ENCODE data around the gene SHANK1.

The SHANK1 gene

DNA sequence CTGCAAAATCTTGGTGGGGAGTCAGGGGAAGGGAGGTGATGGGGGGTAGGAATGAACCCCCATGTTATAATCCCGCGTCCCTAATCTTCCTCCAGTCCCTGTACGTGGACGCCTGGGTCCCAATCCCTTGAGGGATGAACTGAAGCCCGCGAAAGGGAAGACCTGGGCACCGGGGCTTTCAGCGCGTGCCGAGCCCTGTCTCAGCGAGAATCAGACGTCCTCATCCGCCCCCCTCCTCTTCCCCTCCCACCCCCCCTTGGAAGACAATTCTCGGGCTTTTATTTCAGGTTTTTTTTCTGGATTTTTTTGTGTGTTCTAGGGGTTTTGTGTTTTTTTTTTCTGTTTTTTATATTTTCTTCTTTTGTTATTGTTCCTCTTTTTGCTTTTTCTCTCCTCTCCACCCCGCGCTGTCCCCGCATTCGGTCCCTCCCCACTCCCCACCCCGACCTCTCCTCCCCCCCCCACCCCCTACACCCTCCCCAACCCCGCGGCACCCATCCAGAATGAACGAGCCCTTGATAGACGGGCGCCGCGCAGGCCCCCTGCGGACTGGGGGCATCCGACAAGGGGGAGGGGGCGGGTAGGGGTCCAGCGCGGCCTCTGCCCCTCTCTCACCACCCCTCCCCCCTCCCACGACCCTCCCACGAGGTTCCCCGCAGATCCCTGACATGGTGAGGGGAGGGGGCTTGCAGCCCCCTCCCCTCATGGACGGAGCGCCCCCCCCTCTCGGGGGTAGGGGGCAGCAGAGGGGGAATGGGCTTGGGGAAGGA lies 60.1 kb downstream of the SHANK1 start:
- DNase-seq (ENCODE audit: low spot score) = no peak

DNA sequence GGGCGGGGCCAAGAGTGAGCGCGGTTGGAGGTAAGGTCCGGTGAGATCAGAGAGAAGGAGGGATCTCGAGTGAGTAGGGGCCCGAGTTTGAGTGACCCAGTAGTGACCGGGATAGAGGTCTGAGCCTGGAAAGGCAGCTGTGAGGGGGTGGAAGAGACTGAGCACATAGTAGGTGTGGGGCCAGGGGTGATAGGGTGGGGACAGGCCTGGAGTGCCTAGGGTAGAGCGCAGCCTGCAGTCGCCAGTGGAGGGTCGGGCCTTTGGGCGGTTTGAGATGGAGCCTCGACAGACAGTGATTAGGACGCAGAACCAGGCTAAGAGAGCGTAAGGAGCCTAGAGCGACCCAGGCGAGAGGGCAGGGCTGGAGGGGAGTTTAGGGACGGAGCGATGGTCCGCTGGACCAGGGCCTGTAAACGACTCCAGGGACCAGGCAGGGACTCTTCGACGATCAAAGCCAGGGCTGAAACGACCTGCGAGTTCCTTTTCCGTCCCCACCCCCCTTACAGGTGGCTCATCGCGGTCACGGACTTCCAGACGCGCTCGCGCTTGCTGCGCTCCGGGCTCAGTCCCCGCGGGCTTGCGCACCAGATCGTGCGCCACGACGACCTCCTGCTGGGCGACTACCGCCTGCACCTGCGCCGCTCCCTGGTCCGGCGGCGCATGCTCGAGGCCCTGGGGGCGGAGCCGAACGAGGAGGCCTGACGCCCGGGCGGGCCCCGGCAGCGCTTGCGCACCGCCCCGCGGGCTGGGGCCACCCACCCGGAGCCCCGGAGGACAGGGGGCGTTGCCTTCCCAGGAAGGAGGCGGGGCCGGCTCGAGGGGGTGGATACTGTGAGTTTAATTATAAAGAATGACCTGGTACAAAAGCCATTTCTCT lies 60.9 kb downstream of the SHANK1 start:
- peak; percentile 86 for DNase-seq (ENCODE audit: low spot score)

DNA sequence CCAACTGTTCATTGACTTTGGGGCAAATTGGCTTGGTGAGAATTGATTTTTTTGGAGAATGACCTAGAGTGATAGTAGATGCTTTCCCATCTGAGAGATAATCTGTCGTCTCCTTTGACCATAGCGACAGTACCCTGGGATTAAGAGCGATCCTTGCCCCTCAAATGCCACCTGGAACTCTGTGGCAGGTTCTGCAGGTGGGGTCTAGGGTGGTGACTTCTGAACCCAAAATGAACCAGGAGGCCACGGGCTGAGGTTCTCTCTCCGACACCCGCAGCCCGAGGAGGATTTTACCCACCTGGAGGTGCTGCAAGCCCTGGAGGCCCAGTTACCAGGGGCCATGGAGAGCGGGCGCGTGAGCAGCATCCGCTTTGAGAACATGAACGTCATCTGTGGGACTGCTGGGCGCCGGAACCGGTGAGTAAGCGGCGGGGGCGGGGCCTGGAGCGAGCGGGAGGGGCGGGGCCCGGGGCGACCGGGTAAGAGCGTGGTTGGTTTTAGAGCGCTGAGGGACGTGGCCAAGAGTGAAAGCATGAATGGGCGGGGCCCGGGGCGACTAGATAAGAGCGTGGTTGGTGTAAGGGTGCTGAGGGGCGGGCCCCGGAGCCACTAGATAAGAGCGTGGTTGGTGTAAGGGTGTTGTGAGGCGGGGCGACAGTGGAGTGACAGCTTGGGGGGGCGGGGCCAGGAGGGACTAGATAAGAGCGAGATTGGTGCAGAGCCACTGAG lies 61.7 kb downstream of the SHANK1 start:
- peak; percentile 99 for DNase-seq (ENCODE audit: low spot score)

DNA sequence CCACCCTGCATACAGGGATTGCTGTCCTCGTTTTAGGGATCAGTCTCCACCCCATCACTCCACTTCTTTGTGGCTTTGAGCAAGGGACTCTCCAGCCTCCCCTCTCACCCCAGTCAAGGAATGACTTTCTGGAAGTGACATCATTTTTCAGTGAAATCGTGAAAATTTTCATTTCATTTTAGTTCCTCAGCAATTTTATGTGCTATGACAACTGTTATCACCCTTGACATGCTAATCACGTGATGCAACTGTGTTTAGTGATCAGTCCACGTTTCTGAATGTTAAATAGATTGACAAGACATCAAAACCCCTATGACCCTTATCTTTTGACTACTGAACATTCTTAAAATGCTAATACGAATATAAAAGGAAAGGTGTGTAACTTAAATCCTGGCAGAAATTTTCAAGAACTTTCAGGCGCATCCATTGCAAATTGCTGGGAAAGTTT lies 62.4 kb downstream of the SHANK1 start:
- no peak for DNase-seq (ENCODE audit: low spot score)

DNA sequence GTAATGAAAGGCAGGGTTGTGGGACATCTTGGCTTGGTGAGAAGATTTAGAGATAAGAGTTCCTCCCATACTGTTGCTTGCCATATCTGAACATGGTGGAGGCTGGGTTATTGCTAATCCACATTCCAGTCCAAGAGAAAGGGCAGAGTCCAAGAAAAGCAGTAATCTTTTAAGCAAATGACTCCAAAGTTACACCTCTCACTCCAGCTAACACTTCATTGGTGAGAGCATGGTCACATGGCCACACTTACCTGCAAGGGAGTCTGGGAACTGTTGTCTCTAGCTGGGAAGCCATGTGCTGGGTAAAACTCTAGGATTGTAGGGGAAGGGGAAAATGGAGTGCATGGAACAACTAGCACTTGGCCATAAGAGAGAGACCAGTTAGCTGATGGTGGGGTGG lies 64.7 kb downstream of the SHANK1 start:
- no peak for DNase-seq (ENCODE audit: low spot score)

DNA sequence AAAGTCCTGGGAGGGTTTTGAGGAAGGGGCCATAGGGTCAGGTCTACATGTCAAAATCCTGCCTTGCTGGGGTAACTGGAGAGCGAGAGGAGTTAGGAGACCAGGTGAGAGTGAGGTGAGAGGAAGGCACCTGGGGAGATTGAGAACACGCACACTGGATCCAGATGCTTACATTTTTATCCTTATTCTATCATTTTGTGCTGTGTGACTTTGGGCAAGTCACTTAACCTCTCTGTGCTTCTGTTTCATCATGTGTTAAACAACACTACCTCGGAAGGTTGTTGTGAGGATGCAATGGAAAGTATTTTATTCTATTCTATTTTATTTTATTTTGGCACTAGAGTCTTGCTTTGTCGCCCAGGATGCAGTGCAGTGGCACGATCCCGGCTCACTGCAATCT lies 66.9 kb downstream of the SHANK1 start:
- no peak for DNase-seq (ENCODE audit: low spot score)

DNA sequence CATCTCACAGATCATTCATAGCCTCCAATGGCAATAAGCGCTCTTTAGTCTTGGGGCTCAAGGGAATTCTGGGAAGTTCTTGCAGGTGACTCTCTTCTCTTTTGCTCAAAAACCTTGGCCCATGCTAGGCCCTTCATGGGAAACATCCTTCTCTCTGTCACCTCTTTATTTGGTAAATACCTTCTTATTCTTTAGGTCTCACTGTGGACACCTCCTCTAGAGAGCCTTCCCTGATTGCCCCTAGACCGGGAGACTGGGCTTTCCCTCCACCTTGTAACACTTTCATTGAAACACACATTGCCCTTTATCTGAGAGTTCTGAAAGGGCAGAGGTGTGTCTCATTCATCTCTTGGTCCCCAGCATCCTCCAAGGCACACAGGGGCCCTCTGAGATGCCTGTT lies 68.4 kb downstream of the SHANK1 start:
- no peak for DNase-seq (ENCODE audit: low spot score)

DNA sequence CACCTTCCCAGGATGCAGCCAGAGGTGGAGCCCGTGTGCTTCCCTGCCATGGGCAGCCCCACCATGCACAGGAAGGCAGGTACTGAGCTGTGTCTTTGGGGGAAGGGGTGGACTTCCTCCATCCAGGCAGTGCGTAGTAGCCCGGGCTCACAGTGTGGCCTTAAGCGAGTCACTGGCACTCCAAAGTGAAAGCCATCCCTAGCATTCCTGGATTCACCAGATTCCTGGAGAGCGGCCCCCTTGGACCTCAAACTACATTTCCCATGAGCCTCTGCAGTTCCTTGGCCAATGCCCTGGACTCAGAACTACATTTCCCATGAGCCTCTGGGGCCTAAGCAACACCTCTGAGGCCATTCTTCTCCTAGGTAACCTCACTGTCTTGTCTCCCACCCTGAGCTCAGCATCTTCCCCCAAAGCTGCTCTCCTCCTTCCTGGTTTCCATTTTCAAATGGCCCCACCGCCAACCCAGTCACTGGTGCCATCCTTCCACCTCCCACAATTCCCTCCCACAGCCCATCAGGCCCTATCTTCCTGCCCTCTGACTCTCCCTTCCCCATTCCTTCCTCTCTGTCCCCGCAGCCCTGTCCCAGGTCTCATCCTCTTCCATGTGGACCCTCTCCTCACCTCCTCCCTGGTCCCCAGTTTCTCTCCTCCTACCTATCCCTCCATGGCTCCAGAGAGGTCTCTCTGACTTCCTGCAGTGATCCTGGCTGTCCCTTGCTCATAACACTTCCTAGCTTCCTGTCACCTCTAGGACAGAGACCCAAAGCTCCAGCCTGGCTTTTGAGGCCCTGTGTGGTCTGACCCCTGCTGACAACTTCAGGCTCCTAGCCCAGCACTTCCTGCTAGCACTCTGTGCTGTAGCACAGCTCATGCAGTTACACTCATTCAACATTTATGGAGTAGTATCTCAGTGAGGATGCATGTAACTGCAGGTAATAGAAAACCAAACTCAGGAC lies 69.9 kb downstream of the SHANK1 start, which contains the start of gene C19orf81:
TSS of gene C19orf81 (plus strand) at position 13 of the 959 bp plus-strand sequence. CDS start at position 13, 0 bp downstream.
- DNase-seq (ENCODE audit: low spot score) = no peak

DNA sequence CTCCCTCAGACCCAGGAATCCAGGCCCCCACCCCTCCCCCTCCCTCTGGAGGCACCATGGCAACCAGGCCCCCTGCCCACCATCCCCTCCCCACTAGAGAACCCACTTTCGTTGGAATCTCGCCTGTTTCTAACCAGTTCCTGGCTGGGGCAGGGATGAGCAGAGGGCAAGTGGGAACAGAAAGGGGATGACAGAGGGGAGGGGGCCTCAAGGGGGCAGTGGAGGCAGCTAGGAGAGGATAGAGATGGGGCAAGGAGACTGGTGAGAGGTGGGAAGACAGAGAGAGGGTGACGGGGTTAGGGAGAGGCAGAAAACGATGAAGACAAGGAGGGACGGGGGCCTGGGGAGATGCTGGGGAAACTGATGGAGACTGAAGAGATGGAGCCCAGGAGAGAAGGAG lies 70.9 kb downstream of the SHANK1 start:
- no peak for DNase-seq (ENCODE audit: low spot score)

DNA sequence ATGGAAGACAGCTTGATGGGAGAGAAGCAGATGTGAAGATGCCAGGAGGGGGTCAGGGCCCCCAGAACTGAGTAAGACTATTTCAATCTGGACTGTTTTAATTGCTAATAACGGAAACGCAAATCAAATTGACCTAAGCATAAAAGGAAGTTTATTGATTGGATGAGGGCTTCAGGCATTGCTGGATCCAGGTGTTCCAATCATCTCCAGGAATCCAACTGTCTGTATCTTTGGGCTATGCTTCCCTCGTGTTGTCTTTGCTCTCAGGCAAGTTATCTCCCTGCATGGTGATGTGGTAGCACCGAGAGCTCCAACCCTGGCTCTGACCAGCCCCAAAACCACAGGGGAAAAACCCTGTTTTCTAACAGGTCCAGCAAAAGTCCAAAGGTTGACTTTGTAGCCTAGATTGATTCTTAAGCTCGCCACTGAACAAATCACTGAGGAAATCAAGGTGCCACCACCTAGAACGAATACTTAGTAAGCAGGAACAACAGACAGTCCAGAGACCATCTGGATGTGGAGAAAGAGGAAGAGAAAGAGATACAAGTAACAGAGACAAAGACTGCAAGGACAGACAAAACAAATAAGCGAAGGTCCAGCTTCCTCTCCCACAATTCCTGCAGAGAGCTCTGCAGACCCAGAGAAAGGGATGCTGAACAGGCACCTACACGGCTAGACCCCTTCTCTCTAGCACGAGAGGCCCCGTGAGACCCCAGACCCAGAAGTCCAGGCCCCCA lies 71.6 kb downstream of the SHANK1 start:
- no peak for DNase-seq (ENCODE audit: low spot score)

DNA sequence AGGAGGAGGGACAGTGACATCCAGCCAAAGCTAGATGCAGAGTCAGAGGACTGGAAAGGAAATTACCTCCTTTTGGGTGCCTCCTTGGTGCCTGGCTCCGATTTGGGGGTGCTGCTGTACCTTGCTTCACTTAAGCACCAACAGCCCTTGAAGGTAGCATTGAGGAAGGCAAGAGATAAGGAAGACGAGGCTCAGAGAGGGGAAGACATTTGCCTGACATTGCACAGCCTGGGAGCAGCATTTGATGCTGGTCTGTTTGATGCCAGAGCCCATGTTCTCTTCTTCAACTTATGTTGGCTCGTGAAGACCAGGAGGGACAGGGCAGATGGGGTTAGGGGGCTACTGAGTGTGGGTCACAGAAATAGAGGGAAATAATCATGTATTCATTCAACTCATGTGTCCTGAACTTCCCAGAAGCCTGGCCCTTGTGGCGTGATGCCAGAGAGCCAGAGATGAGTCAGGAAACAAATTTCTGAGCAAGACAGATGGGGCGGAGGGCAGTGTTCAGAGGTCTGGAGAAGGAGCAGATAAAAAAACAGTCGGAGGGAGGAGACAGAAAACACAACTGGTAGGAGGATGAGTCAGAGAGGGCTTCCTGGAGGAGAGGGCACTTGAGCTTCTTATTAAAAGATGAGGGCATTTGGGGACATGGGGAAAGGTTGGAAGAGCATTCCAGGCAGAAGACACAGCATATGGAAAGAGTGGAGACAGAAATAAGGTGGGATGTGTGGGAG lies 73.4 kb downstream of the SHANK1 start:
- DNase-seq (ENCODE audit: low spot score) = no peak

DNA sequence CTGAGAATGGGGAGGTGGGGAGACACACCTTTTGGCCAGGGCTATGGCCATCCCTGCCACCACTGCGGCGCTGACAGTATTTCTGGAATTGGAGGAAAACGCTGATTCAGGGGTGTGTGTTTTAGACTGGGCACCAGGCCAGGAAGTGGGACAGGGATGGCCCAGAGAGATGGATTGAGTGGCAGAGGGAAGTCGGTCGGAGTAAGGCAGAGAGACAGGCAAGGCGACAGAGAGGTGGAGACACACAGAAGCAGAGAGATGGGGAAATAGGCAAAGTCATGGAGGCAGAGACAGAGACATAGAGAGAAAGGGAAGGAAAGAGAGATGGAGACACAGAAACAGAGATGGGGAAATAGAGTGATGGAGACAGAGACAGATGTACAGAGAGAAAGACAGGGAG lies 74.5 kb downstream of the SHANK1 start:
- no peak for DNase-seq (ENCODE audit: low spot score)

DNA sequence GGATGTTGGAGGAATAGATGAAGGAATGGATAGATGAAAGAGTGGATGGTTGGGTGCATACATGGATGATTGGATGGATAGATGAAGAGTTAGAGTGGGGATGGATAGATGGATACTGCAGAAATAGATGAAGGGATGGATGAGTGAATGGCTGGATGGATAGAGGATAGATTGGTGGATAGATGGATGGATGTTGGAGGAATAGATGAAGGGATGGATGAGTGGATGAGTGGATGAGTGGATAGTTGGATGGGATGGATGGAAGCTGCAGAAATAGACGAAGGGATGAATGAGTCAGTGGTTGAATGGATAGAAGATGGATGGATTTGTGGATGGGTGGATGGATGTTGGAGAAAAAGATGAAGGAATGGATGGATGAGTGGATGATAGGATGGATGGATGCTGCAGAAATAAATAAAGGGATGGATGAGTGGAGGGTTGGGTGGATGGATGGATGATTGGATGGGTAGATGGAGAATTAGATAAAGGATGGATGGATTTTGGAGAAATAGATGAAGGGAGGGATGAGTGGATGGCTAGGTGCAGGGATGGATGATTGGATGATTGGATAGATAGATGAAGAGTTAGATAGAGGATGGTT lies 75.2 kb downstream of the SHANK1 start:
- no peak for DNase-seq (ENCODE audit: low spot score)

DNA sequence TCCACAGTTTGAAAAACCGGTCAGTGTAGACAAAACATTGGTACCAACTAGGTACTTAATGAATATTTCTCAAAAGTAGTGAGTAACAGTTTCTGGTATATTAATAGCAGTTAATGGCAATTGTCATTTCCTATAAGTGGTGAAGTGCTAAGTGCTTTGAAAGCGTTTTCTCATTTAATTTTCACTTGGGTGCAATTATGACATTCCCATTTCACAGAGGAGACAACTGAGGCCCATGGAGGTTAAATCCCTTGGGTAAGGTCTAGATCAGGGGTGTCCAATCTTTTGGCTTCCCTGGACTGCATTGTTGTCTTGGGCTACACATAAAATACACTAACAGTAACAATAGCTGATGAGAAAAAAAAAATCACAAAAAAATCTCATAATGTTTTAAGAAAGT lies 79.2 kb downstream of the SHANK1 start:
- no peak for DNase-seq (ENCODE audit: low spot score)

DNA sequence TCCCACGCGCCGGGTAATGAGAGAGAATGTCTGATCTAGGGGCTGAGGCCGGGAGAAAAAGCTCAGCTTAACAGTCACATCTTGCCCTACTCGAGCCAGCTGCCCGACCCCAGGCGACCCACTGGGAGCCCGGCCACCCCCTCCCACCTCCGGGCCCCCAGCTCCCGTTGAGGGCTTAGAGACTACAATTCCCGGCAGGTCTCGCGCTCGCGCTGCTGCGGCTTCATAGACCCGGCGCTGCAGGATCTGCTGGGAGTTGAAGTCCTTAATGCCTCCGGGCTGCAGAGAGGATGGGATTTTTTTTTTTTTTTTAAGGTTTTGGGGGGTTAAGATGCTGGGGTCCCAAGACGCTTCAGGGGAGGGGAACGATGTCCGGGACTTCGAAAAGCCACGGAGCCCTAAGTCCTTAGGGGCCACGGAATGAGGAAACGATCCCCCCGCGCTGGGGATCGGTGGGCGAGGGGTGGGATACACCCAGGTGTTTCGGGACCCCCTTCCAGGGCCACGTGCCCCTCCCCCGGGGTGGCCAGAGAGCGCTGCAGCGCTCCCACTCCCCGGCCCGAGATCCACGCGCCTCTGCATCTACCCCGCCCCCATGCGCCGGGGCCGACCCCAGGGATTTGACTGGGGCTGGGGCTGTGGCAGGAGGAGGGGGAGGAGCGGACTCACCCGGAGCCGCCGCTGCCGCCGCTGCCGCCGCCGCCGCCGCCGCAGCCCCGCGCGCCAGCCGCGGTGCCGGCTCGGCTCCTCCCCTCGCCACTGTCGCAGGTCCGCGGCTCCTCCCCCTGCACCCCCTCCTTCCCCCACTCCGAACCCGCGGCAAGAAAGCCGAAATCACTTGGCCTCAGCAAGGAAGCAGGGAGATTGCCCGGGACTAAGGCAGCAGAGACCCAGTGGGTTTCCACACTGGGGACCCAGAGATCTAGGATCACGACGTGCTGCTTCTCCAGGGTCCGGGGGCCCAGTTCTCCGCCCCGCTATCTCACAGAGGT lies 80.2 kb downstream of the SHANK1 start, which contains the start of gene SYT3:
TSS of gene SYT3 (minus strand) at position 761 of the 992 bp plus-strand sequence. CDS start 2,470 bp downstream, outside the sequence.
- peak; percentile 72 for DNase-seq (ENCODE audit: low spot score)

DNA sequence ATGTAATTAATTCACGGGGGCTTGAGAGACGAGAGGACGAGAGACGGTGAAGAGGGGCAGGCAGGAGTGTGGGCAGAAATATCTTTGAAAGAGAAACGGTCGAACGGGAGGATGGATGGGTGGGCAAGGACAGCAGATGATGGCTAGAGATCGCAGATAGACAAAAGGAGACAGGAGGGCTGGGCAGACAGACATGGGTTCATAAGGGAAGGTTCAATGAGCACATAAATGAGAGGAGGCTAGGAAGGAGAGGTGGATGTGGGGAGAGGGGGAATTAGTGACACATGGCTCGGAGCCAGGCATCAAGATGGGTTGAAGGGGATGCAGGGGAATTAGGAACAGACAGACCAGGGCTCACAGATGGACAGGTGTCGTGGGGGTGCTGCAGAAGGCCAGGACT lies 81.0 kb downstream of the SHANK1 start:
- DNase-seq (ENCODE audit: low spot score) = no peak

DNA sequence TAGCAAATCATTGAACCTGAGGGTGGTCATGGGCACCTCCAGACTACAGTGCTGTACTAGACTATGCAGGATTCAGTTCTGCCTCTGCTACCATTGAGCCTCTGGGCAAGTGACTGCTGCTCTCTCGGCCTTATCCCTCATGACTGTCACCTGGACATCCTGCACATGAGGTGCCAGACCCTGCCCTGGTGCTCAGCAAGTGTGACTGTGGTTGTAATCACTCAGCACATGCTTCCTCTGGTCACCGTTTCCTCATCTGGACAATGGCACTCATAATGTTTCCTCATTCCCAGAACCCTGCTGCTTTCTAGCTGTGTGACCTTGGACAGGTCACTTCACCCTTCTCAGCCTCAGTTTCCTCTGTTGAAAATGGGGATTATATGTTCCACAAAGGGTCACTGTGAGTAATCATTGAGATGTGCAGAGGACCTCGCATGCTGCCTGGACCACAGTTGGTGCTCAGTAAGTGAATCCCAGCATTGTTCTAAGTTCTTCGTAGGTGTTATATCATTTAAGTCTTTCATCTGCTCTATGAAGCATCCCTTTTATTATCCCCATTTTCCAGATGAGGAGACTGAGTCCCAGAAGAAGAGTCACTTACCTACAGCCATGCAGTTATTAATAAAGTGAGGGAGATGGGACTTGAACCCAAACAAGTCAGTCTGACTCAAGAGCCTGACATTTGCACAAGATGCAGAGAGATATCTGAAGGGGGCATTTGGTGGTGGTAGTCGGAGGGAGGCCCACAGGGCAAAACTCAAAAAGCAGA lies 83.1 kb downstream of the SHANK1 start:
- DNase-seq (ENCODE audit: low spot score) = no peak

All from putamen (tissue), 1 donor.